Measurements from ENCODE around the gene ATP6V0D1. TPM values are rescaled to one million over a fixed set of nuclear protein-coding genes. Genes with fewer than 3 reads are reported as not detected.

The ATP6V0D1 gene
- polyA plus RNA-seq, 1 of the 3 experiments (the other 2 are of a cell fraction) = 135 TPM

- peaks cover 5% of the 10 kb centered on the region for H3F3A ChIP-seq (replicated peaks; ENCODE audit: insufficient read depth)
- no peak for DNase-seq
- no peaks in the 10 kb centered on the region for H3K9me2 ChIP-seq
- peak overlapping the region; percentile 89 for H3K4me2 ChIP-seq
- no peaks in the 10 kb centered on the region for H4K20me1 ChIP-seq (ENCODE audit: insufficient read depth)
- H2AFZ ChIP-seq (ENCODE audit: low read depth) = peak overlapping the region; percentile 85; the same call in 1 of the 2 replicates
- H3K4me1 ChIP-seq (ENCODE audit: control insufficient read depth in 1 of 2, insufficient read depth in 2 of 2, low read depth in 1 of 2, low read length in 1 of 2) = peaks cover 10 to 50% of the 10 kb centered on the region in 2 experiments; a peak in 2 of 4 replicates
- POLR2A ChIA-PET = no interaction called here
- no peaks in the 10 kb centered on the region for H3K36me3 ChIP-seq (replicated peaks in 1 of 2; ENCODE audit: control insufficient read depth in 1 of 2, insufficient read depth in 2 of 2, low read length in 1 of 2)
- CTCF ChIA-PET = interaction anchor here (0.9 to 2.2 kb wide), 14 partner anchors 8 to 133 kb away, joined by 3 to 15 read pairs (median 5); partner anchors contain the start of genes KCTD19, LRRC36 and ZDHHC1
- H3K9me3 ChIP-seq = no peaks in the 10 kb centered on the region
- H3K9ac ChIP-seq = peak overlapping the region; percentile 70
- H3K4me3 ChIP-seq (ENCODE audit: low read depth in 2 of 2, low read length in 1 of 2) = peak overlapping the region; percentile 55 to 59
- WGBS (ENCODE audit: low lambda C conversion rate) = 75% methylated on average over 11 of the region's 20 CpGs
- H3K27ac ChIP-seq (ENCODE audit: low read depth in 2 of 2, low read length in 1 of 2) = peak overlapping the region; percentile 64 to 65; a peak in 3 of 4 replicates
- TF ChIP-seq CHD2 (IDR thresholded peaks at IDR 0.05; ENCODE audit: low read length, partially characterized antibody) = no peak
- TF ChIP-seq PBX3 (IDR thresholded peaks at IDR 0.05) = no peak
- TF ChIP-seq SIN3A (IDR thresholded peaks at IDR 0.05; ENCODE audit: borderline replicate concordance, low read depth, low read length) = no peak
- H3K79me2 ChIP-seq (ENCODE audit: insufficient read depth) = no peaks in the 10 kb centered on the region
- no peaks in the 10 kb centered on the region for H3K27me3 ChIP-seq (ENCODE audit: insufficient read depth)
These were observed 87.2 kb downstream of the ATP6V0D1 start for GRCh38 chr16:67393788-67394154.

GRCh38 chr16:67393111-67393787 lies 87.7 kb downstream of the ATP6V0D1 start, which contains the start of gene TPPP3:
TSS of gene TPPP3 (minus strand) at chr16:67393498. CDS start at chr16:67391111, 2,387 bp downstream.
- H3K9me2 ChIP-seq = no peaks in the 10 kb centered on the region
- ChIA-PET CTCF (interaction anchor here (0.6 to 2.2 kb wide), 20 partner anchors 9 to 133 kb away, joined by 3 to 15 read pairs (median 4); partner anchors contain the start of genes KCTD19, LRRC36 and ZDHHC1), POLR2A (interaction anchor here (0.7 kb wide), 1 partner anchor 785 kb away, joined by 4 read pairs; no protein-coding TSS in a partner anchor)
- no peaks in the 10 kb centered on the region for H3K9me3 ChIP-seq
- H3K27ac ChIP-seq (ENCODE audit: low read depth in 2 of 2, low read length in 1 of 2) = peak within 1 kb of the TSS; percentile 64 to 65; a peak in 3 of 4 replicates
- H3K79me2 ChIP-seq (ENCODE audit: insufficient read depth) = no peaks in the 10 kb centered on the region
- peak within 1 kb of the TSS; percentile 70 for H3K9ac ChIP-seq
- peak; percentile 98 for DNase-seq
- H3K27me3 ChIP-seq (ENCODE audit: insufficient read depth) = no peaks in the 10 kb centered on the region
- 10% methylated on average over 30 of the region's 56 CpGs for WGBS (ENCODE audit: low lambda C conversion rate)
- H3K4me3 ChIP-seq (ENCODE audit: low read depth in 2 of 2, low read length in 1 of 2) = peak within 1 kb of the TSS; percentile 55 to 59
- H2AFZ ChIP-seq (ENCODE audit: low read depth) = peak within 1 kb of the TSS; percentile 85; the same call in 1 of the 2 replicates
- H4K20me1 ChIP-seq (ENCODE audit: insufficient read depth) = no peaks in the 10 kb centered on the region
- H3K4me1 ChIP-seq (ENCODE audit: control insufficient read depth in 1 of 2, insufficient read depth in 2 of 2, low read depth in 1 of 2, low read length in 1 of 2) = peaks cover 10 to 50% of the 10 kb centered on the region in 2 experiments; a peak in 2 of 4 replicates
- no peaks in the 10 kb centered on the region for H3K36me3 ChIP-seq (replicated peaks in 1 of 2; ENCODE audit: control insufficient read depth in 1 of 2, insufficient read depth in 2 of 2, low read length in 1 of 2)
- TF ChIP-seq CHD2 (IDR thresholded peaks at IDR 0.05; ENCODE audit: low read length, partially characterized antibody) (peak; percentile 54), EP300 (IDR thresholded peaks at IDR 0.05; ENCODE audit: borderline replicate concordance in 1 of 2, low read depth in 1 of 2, low read length in 1 of 2) (no peak), SMC3 (IDR thresholded peaks at IDR 0.05; ENCODE audit: low read depth, low read length) (peak; percentile 51), PBX3 (IDR thresholded peaks at IDR 0.05) (0 out of 2 replicates have a peak, but pooled peaks have one; percentile 0), REST (IDR thresholded peaks at IDR 0.05; ENCODE audit: low read depth, low read length) (peak; percentile 13; the same call in 1 of the 2 replicates), TCF12 (IDR thresholded peaks at IDR 0.05) (no peak), YY1 (IDR thresholded peaks at IDR 0.05; ENCODE audit: low read depth) (no peak), RAD21 (IDR thresholded peaks at IDR 0.05; ENCODE audit: low read length) (peak; percentile 49), MXI1 (IDR thresholded peaks at IDR 0.05; ENCODE audit: low read depth, low read length) (peak; percentile 57), POLR2AphosphoS5 (IDR thresholded peaks at IDR 0.05; ENCODE audit: low read depth, low read length) (peak; percentile 41; the same call in 1 of the 2 replicates), TAF1 (IDR thresholded peaks at IDR 0.05; ENCODE audit: borderline replicate concordance, low read depth, low read length) (0 out of 2 replicates have a peak, but pooled peaks have one; percentile 37), MEF2A (IDR thresholded peaks at IDR 0.05; ENCODE audit: borderline replicate concordance, low read depth) (no peak), NRF1 (IDR thresholded peaks at IDR 0.05; ENCODE audit: low read depth, low read length) (0 out of 2 replicates have a peak, but pooled peaks have one; percentile 3)
- TF ChIP-seq, protein P1, sequence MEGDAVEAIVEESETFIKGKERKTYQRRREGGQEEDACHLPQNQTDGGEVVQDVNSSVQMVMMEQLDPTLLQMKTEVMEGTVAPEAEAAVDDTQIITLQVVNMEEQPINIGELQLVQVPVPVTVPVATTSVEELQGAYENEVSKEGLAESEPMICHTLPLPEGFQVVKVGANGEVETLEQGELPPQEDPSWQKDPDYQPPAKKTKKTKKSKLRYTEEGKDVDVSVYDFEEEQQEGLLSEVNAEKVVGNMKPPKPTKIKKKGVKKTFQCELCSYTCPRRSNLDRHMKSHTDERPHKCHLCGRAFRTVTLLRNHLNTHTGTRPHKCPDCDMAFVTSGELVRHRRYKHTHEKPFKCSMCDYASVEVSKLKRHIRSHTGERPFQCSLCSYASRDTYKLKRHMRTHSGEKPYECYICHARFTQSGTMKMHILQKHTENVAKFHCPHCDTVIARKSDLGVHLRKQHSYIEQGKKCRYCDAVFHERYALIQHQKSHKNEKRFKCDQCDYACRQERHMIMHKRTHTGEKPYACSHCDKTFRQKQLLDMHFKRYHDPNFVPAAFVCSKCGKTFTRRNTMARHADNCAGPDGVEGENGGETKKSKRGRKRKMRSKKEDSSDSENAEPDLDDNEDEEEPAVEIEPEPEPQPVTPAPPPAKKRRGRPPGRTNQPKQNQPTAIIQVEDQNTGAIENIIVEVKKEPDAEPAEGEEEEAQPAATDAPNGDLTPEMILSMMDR (IDR thresholded peaks at IDR 0.05) = peak; percentile 64
- peaks cover 5% of the 10 kb centered on the region for H3F3A ChIP-seq (replicated peaks; ENCODE audit: insufficient read depth)
- peak within 1 kb of the TSS; percentile 89 for H3K4me2 ChIP-seq

Data from SK-N-SH (cell line).